ENCODE results near the gene UBXN7.
A peak's percentile ranks its signal among the peaks of the same experiment; 100 is the strongest.
"Not testable (repeated sequence)": the region's sequence is repeated elsewhere in the genome, so short reads cannot be mapped to it uniquely, and the experiment has no call there.

UBXN7 gene

GRCh38 chr3:196432137-196432879 is at the start of gene UBXN7:
Gene UBXN7, minus strand, starts transcription at chr3:196432427. Its CDS starts 28 bp downstream, at chr3:196432399.
- DNase-seq (ENCODE audit: low read depth): peak; percentile 93
- peak within 1 kb of the TSS; percentile 85 for H3K4me3 ChIP-seq (ENCODE audit: low read depth, low read length)
- TF ChIP-seq MYC (IDR thresholded peaks at IDR 0.05; ENCODE audit: low read depth, low read length): no peak; the same call in 1 of the 2 replicates
- TF ChIP-seq POLR2A (IDR thresholded peaks at IDR 0.05; ENCODE audit: extremely low read depth, insufficient read length): peak; percentile 66
- 0 out of 2 replicates have a peak, but pooled peaks have one; percentile 30 for TF ChIP-seq MAX (IDR thresholded peaks at IDR 0.05; ENCODE audit: low read depth, low read length)
- TF ChIP-seq CTCF (IDR thresholded peaks at IDR 0.05; ENCODE audit: low read depth, low read length): no peak

- no peak overlapping the region for H3K4me3 ChIP-seq (ENCODE audit: low read depth, low read length)
- TF ChIP-seq MAX (IDR thresholded peaks at IDR 0.05; ENCODE audit: low read depth, low read length) (no peak), MYC (IDR thresholded peaks at IDR 0.05; ENCODE audit: low read depth, low read length) (no peak), CTCF (IDR thresholded peaks at IDR 0.05; ENCODE audit: low read depth, low read length) (no peak), POLR2A (IDR thresholded peaks at IDR 0.05; ENCODE audit: extremely low read depth, insufficient read length) (no peak)
- no peak for DNase-seq (ENCODE audit: low read depth)
Observed at GRCh38 chr3:196477678-196478077, 45.5 kb upstream of the UBXN7 start.

GRCh38 chr3:196472286-196472685 is 40.1 kb upstream of the UBXN7 start:
- TF ChIP-seq MAX (IDR thresholded peaks at IDR 0.05; ENCODE audit: low read depth, low read length) (no peak), CTCF (IDR thresholded peaks at IDR 0.05; ENCODE audit: low read depth, low read length) (no peak), MYC (IDR thresholded peaks at IDR 0.05; ENCODE audit: low read depth, low read length) (no peak), POLR2A (IDR thresholded peaks at IDR 0.05; ENCODE audit: extremely low read depth, insufficient read length) (no peak)
- H3K4me3 ChIP-seq (ENCODE audit: low read depth, low read length): no peak overlapping the region
- no peak for DNase-seq (ENCODE audit: low read depth)

- TF ChIP-seq CTCF (IDR thresholded peaks at IDR 0.05; ENCODE audit: low read depth, low read length) (no peak), MAX (IDR thresholded peaks at IDR 0.05; ENCODE audit: low read depth, low read length) (no peak), MYC (IDR thresholded peaks at IDR 0.05; ENCODE audit: low read depth, low read length) (no peak), POLR2A (IDR thresholded peaks at IDR 0.05; ENCODE audit: extremely low read depth, insufficient read length) (no peak)
- no peak for DNase-seq (ENCODE audit: low read depth)
- no peak overlapping the region for H3K4me3 ChIP-seq (ENCODE audit: low read depth, low read length)
Observed at GRCh38 chr3:196471551-196471950, 39.3 kb upstream of the UBXN7 start.

GRCh38 chr3:196470182-196470581 is 38.0 kb upstream of the UBXN7 start:
- not testable (repeated sequence) for H3K4me3 ChIP-seq (ENCODE audit: low read depth, low read length); DNase-seq (ENCODE audit: low read depth)

- TF ChIP-seq CTCF (IDR thresholded peaks at IDR 0.05; ENCODE audit: low read depth, low read length): no peak
- no peak for TF ChIP-seq MAX (IDR thresholded peaks at IDR 0.05; ENCODE audit: low read depth, low read length)
- TF ChIP-seq POLR2A (IDR thresholded peaks at IDR 0.05; ENCODE audit: extremely low read depth, insufficient read length): no peak
- no peak for TF ChIP-seq MYC (IDR thresholded peaks at IDR 0.05; ENCODE audit: low read depth, low read length)
- no peak overlapping the region for H3K4me3 ChIP-seq (ENCODE audit: low read depth, low read length)
- no peak for DNase-seq (ENCODE audit: low read depth)
Observed at GRCh38 chr3:196463804-196464203, 31.6 kb upstream of the UBXN7 start.
